IMR-90 (cell line): ENCODE measurements around the gene OR6X1. TPM values are rescaled to one million over a fixed set of nuclear protein-coding genes. Genes with fewer than 3 reads are reported as not detected.

ENCODE experiments used
- ATAC-seq: fragments of 200-7000 bp; cut with Tn5 transposase; 2 replicates; pipeline ENCODE4 v1.9.1; 2020; ENCODE audit warnings: low read depth, mild to moderate bottlenecking, moderate library complexity
- BruUV-seq: library from RNA; stranded (reverse); fragments of 400-500 nt; replicated peaks from 2 replicates; lab custom pipeline; 2021; lab: Mats Ljungman, UMichigan
- CTCF ChIA-PET: fragments of 300-600 bp; formaldehyde crosslinking; extraction: SDS; loops from one replicate; lab custom pipeline; 2021; ENCODE audit warnings: antibody characterized with exemption; lab: Yijun Ruan, JAX
- POLR2A ChIA-PET: fragments of 300-600 bp; sonication (Branson Sonifier 250); formaldehyde crosslinking; loops from one replicate; lab custom pipeline; 2022; ENCODE audit warnings: antibody characterized with exemption; ENCODE audit not compliant: unreplicated experiment; lab: Charles Lee
- DNase-seq: peaks from one replicate; pipeline ENCODE4 v3.0.0; 2013
- H2AFZ ChIP-seq: replicated peaks from 2 replicates; pipeline ENCODE3; 2013; ENCODE audit warnings: low read length, mild to moderate bottlenecking; ENCODE audit not compliant: poor library complexity
- H2AK5ac ChIP-seq: 2 replicates; pipeline ENCODE4 v1.6.1; 2013; ENCODE audit warnings: low read depth, low read length, inconsistent platforms
- H2AK9ac ChIP-seq: replicated peaks from 2 replicates; pipeline ENCODE3; 2013; ENCODE audit warnings: mild to moderate bottlenecking, low read depth, low read length, moderate library complexity; ENCODE audit not compliant: poor library complexity
- H2BK120ac ChIP-seq: 2 replicates; pipeline ENCODE4 v1.6.1; 2013; ENCODE audit warnings: low read depth, low read length, inconsistent platforms
- H2BK15ac ChIP-seq: 3 replicates; pipeline ENCODE4 v1.6.1; 2013; ENCODE audit warnings: low read depth, low read length, inconsistent platforms
- H2BK20ac ChIP-seq: 2 replicates; pipeline ENCODE4 v1.6.1; 2013; ENCODE audit warnings: low read depth, mild to moderate bottlenecking, inconsistent platforms, low read length, moderate library complexity
- H2BK5ac ChIP-seq: 2 replicates; pipeline ENCODE4 v1.6.1; 2013; ENCODE audit warnings: mild to moderate bottlenecking, low read depth, low read length, inconsistent platforms; ENCODE audit not compliant: poor library complexity, severe bottlenecking
- H3K14ac ChIP-seq: replicated peaks from 2 replicates; pipeline ENCODE4 v1.6.1; 2013; ENCODE audit warnings: low read depth, low read length, inconsistent platforms
- H3K18ac ChIP-seq: 2 replicates; pipeline ENCODE4 v1.6.1; 2013; ENCODE audit warnings: low read depth, low read length, control low read depth
- H3K23ac ChIP-seq: 2 replicates; pipeline ENCODE4 v1.6.1; 2013; ENCODE audit warnings: low read depth, low read length, inconsistent platforms
- H3K27ac ChIP-seq: 2 replicates; pipeline ENCODE4 v1.5.1; 2013; ENCODE audit warnings: mild to moderate bottlenecking, control low read depth, low read length; ENCODE audit not compliant: insufficient read depth
- H3K27me3 ChIP-seq: 2 replicates; pipeline ENCODE4 v1.6.1; 2013; ENCODE audit warnings: low read length; ENCODE audit not compliant: control insufficient read depth, insufficient read depth
- H3K36me3 ChIP-seq: 2 replicates; pipeline ENCODE4 v1.6.1; 2013; ENCODE audit warnings: low read length, mixed read lengths; ENCODE audit not compliant: control insufficient read depth, insufficient read depth
- H3K4ac ChIP-seq: 2 replicates; pipeline ENCODE4 v1.6.1; 2013; ENCODE audit warnings: low read depth, low read length, inconsistent platforms
- H3K4me1 ChIP-seq: 2 replicates; pipeline ENCODE4 v1.6.1; 2013; ENCODE audit warnings: low read length, mixed read lengths; ENCODE audit not compliant: control insufficient read depth, insufficient read depth
- H3K4me2 ChIP-seq: 2 replicates; pipeline ENCODE4 v1.6.1; 2013; ENCODE audit warnings: low read depth, mild to moderate bottlenecking, control low read depth, low read length, moderate library complexity
- H3K4me3 ChIP-seq: 2 replicates; pipeline ENCODE4 v1.5.1; 2013; ENCODE audit warnings: low read depth, mild to moderate bottlenecking, control low read depth, low read length, moderate library complexity; ENCODE audit not compliant: insufficient read depth
- H3K56ac ChIP-seq: 2 replicates; pipeline ENCODE4 v1.6.1; 2013; ENCODE audit warnings: low read length, inconsistent platforms; ENCODE audit not compliant: insufficient read depth; ENCODE audit errors: extremely low read depth
- H3K79me1 ChIP-seq, 2 experiments: 2 replicates each; pipeline ENCODE4 v1.6.1; 2013; ENCODE audit warnings: low read length in 2 of 2, inconsistent platforms in 1 of 2, low read depth in 1 of 2
- H3K9ac ChIP-seq: 2 replicates; pipeline ENCODE4 v1.6.1; 2013; ENCODE audit warnings: low read depth, low read length, control low read depth
- H3K9me1 ChIP-seq: 2 replicates; pipeline ENCODE4 v1.6.1; 2013; ENCODE audit warnings: low read length, inconsistent platforms; ENCODE audit not compliant: insufficient read depth
- H3K9me3 ChIP-seq: 2 replicates; pipeline ENCODE4 v1.6.1; 2013; ENCODE audit warnings: low read length; ENCODE audit not compliant: control insufficient read depth, insufficient read depth
- H4K20me1 ChIP-seq: 2 replicates; pipeline ENCODE4 v1.6.1; 2013; ENCODE audit warnings: low read length, inconsistent platforms; ENCODE audit not compliant: insufficient read depth
- H4K5ac ChIP-seq: 2 replicates; pipeline ENCODE4 v1.6.1; 2013; ENCODE audit warnings: mild to moderate bottlenecking, low read depth, low read length, control low read depth
- H4K8ac ChIP-seq, 2 experiments: 2 replicates each; pipeline ENCODE4 v1.6.1; 2013; ENCODE audit warnings: low read depth in 2 of 2, low read length in 2 of 2, control low read depth in 1 of 2, inconsistent platforms in 1 of 2
- H4K91ac ChIP-seq: 2 replicates; pipeline ENCODE4 v1.6.1; 2013; ENCODE audit warnings: low read depth, low read length, inconsistent platforms; ENCODE audit not compliant: insufficient read depth
- CTCF ChIP-seq: conservative IDR thresholded peaks from 2 replicates; pipeline ENCODE4 v1.5.1; 2012; ENCODE audit warnings: mild to moderate bottlenecking, low read depth, low read length, improper control_type of control experiment
- WGBS, 2 experiments: methylation state at CpG; one replicate each; pipeline versions ENCODE4 v1.1.5 to v1.1.7; 2013; ENCODE audit warnings: missing lambda C conversion rate in 2 of 2; ENCODE audit not compliant: insufficient read length in 1 of 2; ENCODE audit errors: extremely low coverage in 2 of 2; 5-methylcytosine and 5-hydroxymethylcytosine counted together
- dilution Hi-C: fragments of 300-500 bp; cut with HindIII; formaldehyde crosslinking; loops from one replicate; pipeline ENCODE4 v1.14.3; 2018; ENCODE audit warnings: low sequenced_read_pairs; ENCODE audit not compliant: unreplicated experiment
- in situ Hi-C: fragments of 300-500 bp; cut with MboI; formaldehyde crosslinking; loops from 3 replicates; pipeline ENCODE4 v1.14.3; 2019; ENCODE audit warnings: low sequenced_read_pairs, inconsistent platforms, mixed read lengths
- intact Hi-C: fragments of 100-400 bp; cut with micrococcal nuclease; formaldehyde crosslinking; loops from 2 replicates; pipeline ENCODE4 v1.10.0; 2022
- microRNA-seq, 2 experiments: library from miRNA; stranded (forward) in 1 of 2; unstranded in 1 of 2; fragments of 10-50 nt in 1 of 2; fragments of <30 nt in 1 of 2; gene quantifications in 1 of 2; microRNA quantifications in 1 of 2; one replicate each; pipeline versions ENCODE3 to v1.1.0; 2013 to 2020; ENCODE audit not compliant: insufficient read depth in 1 of 2, insufficient read length in 1 of 2, unreplicated experiment in 1 of 2
- polyA plus RNA-seq, 3 experiments: library from polyadenylated mRNA; depleted of rRNA; stranded (reverse); fragments of >200 nt; gene quantifications; 2 replicates each; pipeline ENCODE4 v1.2.3, GENCODE V29; 2012; ENCODE audit warnings: low replicate concordance in 1 of 3
- small RNA-seq, 5 experiments: library from RNA; depleted of rRNA; stranded (forward); fragments of <200 nt; gene quantifications; one replicate each; pipeline ENCODE3, GENCODE V24; 2012
- total RNA-seq: library from RNA; depleted of rRNA; stranded (reverse); fragments of >200 nt; gene quantifications from 2 replicates; pipeline ENCODE4 v1.2.3, GENCODE V29; 2012; rRNA removed

Gene OR6X1
- total and polyA plus RNA-seq, 2 of the 4 experiments (the other 2 are of a cell fraction): not detected

GRCh38 chr11:123704341-123704740, 50.0 kb downstream of the OR6X1 start:
- in situ Hi-C loops: no loop called here
- POLR2A ChIA-PET: no interaction called here
- WGBS, 2 experiments: 67% methylated on average over 2 of the region's 3 CpGs; no CpG with 5 or more reads in 1 of the 2 experiments

More at GRCh38 chr11:123704341-123704740, 50.0 kb downstream of the OR6X1 start:
- no peak overlapping the region for H3K56ac ChIP-seq
- H4K8ac ChIP-seq: no peak overlapping the region
- H3K27me3 ChIP-seq: peaks cover 25% of the 10 kb centered on the region
- intact Hi-C loops: no loop called here
- H3K23ac ChIP-seq: no peak overlapping the region
- dilution Hi-C loops: no loop called here
- H2AK5ac ChIP-seq: no peak overlapping the region
- H3K4me2 ChIP-seq: no peak overlapping the region
- H4K20me1 ChIP-seq: no peaks in the 10 kb centered on the region
- no peak for DNase-seq
- no peak overlapping the region for H3K4me3 ChIP-seq
- H4K5ac ChIP-seq: no peak overlapping the region
- no peaks in the 10 kb centered on the region for H3K9me3 ChIP-seq
- no peak overlapping the region for H2AK9ac ChIP-seq
- no peak overlapping the region for H3K18ac ChIP-seq
- H2BK120ac ChIP-seq: no peak overlapping the region
- H3K79me1 ChIP-seq: no peaks in the 10 kb centered on the region
- H3K9me1 ChIP-seq: no peaks in the 10 kb centered on the region
- ATAC-seq: no peak
- no peak overlapping the region for H3K27ac ChIP-seq
- H3K36me3 ChIP-seq: no peaks in the 10 kb centered on the region
- no TSS peak for BruUV-seq
- CTCF ChIA-PET: no interaction called here
- H3K4me1 ChIP-seq: no peaks in the 10 kb centered on the region
- no peak overlapping the region for H2AFZ ChIP-seq
- no peak overlapping the region for H3K14ac ChIP-seq
- no peak overlapping the region for H3K4ac ChIP-seq
- H4K91ac ChIP-seq: no peak overlapping the region
- H2BK5ac ChIP-seq: no peak overlapping the region
- H2BK20ac ChIP-seq: no peak overlapping the region
- H3K9ac ChIP-seq: no peak overlapping the region
- TF ChIP-seq CTCF: no peak
- H2BK15ac ChIP-seq: no peak overlapping the region

Small RNAs within 50 kb of the gene (microRNA-seq; reads per million reads assigned to microRNA genes)
- gene RNU1-21P (ENCODE audit: insufficient read depth, insufficient read length): not detected

Small RNAs within 50 kb of the gene (small RNA-seq; reads per million reads assigned to genes)
- 0 to 7.8 (median 0.25) reads per million in 5 experiments for gene RNU1-21P

Other genes starting within 250 kb of the OR6X1 start
- under 0.01 TPM in 2 replicates for gene SCN3B, start 99.9 kb downstream of the OR6X1 start, total RNA-seq
- 0.03 and 0.04 TPM in 2 replicates for gene SCN3B, start 99.9 kb downstream of the OR6X1 start, polyA plus RNA-seq (2012; rRNA removed)
- 8.2 and 9.2 TPM in 2 replicates for gene ZNF202, start 12.9 kb downstream of the OR6X1 start, total RNA-seq
- 6.3 and 7.7 TPM in 2 replicates for gene ZNF202, start 12.9 kb downstream of the OR6X1 start, polyA plus RNA-seq (2012; rRNA removed)
- gene OR6M1, start 51.8 kb upstream of the OR6X1 start, total RNA-seq: not detected in 2 replicates
- not detected in 2 replicates for gene OR6M1, start 51.8 kb upstream of the OR6X1 start, polyA plus RNA-seq (2012; rRNA removed)
- not detected in 2 replicates for gene TMEM225, start 131.2 kb upstream of the OR6X1 start, total RNA-seq
- gene TMEM225, start 131.2 kb upstream of the OR6X1 start, polyA plus RNA-seq (2012; rRNA removed): not detected in 2 replicates
- gene OR8D4, start 147.6 kb upstream of the OR6X1 start, total RNA-seq: not detected in 2 replicates
- not detected in 2 replicates for gene OR8D4, start 147.6 kb upstream of the OR6X1 start, polyA plus RNA-seq (2012; rRNA removed)
- not detected in 2 replicates for gene OR4D5, start 185.1 kb upstream of the OR6X1 start, total RNA-seq
- not detected in 2 replicates for gene OR4D5, start 185.1 kb upstream of the OR6X1 start, polyA plus RNA-seq (2012; rRNA removed)
- not detected in 2 replicates for gene OR6T1, start 189.3 kb upstream of the OR6X1 start, total RNA-seq
- not detected in 2 replicates for gene OR6T1, start 189.3 kb upstream of the OR6X1 start, polyA plus RNA-seq (2012; rRNA removed)
- gene OR10S1, start 223.3 kb upstream of the OR6X1 start, total RNA-seq: not detected in 2 replicates
- gene OR10S1, start 223.3 kb upstream of the OR6X1 start, polyA plus RNA-seq (2012; rRNA removed): not detected in 2 replicates
- gene OR10G6, start 240.6 kb upstream of the OR6X1 start, total RNA-seq: not detected in 2 replicates
- not detected in 2 replicates for gene OR10G6, start 240.6 kb upstream of the OR6X1 start, polyA plus RNA-seq (2012; rRNA removed)